GM18508 (cell line): Measurements from ENCODE around the gene SOSTDC1.
A peak's percentile ranks its signal among the peaks of the same experiment; 100 is the strongest.

Experiments used
- ATAC-seq: cut with Tn5 transposase; IDR thresholded peaks from one replicate; pipeline ENCODE4 v1.9.1; 2021; ENCODE audit warnings: moderate number of reproducible peaks; ENCODE audit not compliant: insufficient read depth, unreplicated experiment

The SOSTDC1 gene

DNA sequence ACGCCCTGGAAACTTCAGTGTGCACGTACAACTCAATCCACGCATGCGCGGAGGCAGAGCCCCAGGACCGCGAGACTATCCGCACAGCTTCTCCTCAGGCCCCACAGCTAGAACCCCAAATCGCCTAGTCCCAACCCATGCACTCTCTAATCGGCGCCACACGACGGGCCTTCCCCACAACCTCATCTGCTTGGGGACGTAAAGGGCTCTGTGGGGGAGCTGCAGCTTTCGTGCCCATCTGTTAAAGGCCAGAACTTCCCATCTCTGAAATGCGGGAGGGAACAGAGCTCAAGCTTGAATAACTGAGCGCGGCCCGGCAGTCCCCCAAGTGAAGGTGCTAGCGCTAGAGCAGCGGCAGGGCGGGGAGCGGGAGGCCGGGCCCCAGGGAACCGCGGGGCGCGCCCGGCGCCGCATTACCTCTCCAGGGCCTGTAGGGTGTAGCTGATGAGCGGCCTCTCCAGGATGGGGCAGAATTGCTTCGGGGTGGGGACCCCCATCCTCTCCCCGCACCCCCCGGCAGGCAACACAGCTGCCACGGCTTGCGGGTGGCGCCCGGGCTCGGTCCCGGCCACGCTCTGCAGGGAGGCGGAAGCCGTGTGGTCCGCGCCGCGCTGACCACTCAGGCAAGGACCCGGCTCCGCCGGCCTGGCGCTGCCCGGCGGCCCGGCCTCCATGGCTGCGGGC lies 44.7 kb downstream of the SOSTDC1 start:
- peak; percentile 85 for ATAC-seq

DNA sequence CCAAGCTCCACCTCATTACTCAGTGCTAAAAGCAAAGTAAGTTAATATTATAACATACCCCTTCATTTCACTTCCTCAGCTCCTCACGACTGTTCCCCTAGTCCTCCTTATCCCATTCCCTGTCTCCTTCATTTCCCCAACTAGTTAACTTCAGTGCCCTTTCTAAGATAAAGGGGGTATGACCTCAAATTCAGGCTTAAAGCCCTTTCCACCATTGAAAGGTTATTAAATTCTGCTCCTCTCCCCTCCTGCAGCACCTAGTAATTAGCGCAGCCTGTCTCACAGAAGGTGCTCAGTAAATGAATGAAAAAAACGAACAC lies 45.2 kb downstream of the SOSTDC1 start:
- no peak for ATAC-seq

- no peak for ATAC-seq
Measured at GRCh38 chr7:16419859-16420258, 45.7 kb downstream of the SOSTDC1 start.

DNA sequence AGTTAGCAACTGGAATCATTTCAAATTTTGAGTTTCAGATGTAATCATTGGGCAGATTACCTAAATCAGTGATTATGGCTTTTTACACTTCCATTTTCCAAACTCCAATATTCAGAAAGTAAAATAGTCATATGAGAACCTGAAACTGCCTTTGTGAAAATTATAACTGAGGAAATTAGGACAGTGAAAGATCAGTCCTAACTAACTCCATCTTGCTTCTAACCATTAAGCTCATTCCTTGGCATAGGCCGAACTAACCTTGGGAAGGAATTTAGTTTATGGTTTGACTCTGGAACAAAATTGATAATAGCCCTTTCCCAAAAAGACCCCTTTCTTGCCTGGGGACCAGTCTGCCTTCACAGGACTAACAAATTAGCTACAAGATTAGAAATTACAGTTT lies 46.4 kb downstream of the SOSTDC1 start:
- no peak for ATAC-seq

DNA sequence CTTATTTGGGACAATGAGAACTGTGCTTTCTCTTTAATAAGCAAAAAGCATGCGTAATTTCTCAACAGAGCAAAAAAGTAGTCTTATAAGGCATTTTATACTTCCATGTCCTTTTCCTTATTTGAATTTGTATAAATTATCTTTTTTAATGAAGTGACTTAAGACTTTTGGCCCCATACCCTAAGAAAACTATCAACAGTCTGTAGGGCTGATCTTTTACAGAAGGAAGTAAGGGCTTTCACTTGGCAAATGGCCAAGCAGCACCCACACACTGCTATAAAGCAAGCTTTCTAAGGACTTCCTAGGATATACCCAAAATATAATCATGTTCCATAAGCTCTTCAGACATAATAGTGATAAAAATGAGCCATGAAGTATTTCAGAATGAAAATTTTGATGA lies 47.6 kb downstream of the SOSTDC1 start:
- no peak for ATAC-seq

DNA sequence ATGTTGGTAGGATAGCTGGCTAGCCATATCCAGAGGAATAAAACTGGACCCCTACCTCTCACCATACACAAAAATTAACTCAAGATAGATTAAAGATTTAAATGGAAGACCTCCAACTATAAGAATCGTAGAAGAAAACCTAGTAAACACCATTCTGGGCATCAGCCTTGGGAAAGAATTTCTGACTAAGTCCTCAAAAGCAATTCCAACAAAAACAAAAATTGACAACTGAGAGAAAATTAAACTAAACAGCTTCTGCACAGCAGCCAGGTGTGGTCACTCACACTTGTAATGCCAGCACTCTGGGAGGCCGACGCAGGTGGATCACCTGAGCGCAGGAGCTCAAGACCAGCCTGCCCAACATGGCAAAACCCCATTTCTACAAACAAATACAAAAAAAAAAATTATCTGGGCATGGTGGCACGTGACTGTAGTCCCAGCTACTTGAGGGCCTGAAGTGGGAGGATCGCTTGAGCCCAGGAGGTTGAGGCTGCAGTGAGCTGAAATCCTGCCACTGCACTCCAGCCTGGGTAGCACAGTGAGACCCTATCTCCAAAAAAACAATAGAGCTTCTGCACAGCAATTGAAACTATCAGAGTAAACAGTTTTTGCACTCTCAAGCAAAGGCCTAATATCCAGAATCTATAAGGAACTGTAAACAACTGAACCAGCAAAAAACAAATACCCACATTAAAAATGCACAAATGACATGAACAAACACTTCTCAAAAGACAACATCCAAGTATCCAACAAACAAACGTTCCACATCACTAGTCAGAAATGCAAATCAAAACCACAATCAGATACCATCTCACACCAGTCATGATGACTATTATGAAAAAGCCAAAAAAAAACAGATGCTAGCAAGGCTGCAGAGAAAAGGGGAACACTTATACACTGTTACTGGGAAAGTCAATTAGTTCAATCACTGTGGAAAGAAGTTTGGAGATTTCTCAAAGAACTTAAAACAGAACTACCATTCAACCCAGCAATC lies 49.0 kb downstream of the SOSTDC1 start:
- no peak for ATAC-seq

DNA sequence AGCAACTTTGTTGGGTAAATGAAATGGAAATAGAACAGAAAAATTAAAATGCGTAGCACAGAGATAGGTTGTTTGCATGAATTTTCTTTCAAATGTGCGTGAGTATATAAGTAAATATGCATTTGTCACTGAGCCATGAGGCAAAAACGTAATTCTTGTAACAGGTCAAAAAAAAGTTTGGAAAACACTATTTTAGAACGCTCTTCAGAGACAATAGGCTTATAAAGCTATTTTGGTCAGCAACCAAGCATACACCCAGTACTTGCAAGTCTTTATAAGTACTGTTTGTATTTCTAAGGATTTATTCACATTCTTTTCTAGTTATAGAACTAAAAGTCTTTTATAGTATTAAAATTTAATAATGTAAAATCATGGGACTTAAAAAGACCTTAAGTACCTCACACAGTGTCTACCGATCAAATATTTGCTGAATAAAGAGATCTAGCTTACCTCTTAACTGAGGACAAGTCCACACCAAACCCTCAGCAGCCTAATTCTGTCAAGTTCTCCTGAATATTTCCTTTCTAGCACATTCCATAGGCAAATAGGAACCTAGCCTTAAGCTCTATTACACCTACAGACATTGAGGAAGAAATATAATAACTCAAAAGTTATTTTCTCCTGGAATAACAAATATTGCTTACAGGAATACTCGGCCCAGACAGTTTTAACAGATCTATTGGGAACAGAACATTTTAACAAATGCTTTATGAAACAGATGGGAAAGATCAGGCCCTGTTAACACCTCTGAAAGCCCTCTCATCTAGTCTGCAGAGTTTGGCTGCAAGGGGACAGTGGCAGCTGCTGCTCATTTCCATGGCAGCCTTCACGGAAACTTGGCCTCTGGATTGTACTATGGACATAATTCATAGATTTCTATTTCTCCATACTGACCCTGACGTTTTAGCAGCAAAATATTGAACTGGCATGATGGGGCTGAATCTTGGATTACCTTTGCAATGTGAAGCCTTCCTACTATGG lies 53.0 kb downstream of the SOSTDC1 start:
- ATAC-seq = no peak
